ENCODE measurements around the gene TNFSF9.

DNA sequence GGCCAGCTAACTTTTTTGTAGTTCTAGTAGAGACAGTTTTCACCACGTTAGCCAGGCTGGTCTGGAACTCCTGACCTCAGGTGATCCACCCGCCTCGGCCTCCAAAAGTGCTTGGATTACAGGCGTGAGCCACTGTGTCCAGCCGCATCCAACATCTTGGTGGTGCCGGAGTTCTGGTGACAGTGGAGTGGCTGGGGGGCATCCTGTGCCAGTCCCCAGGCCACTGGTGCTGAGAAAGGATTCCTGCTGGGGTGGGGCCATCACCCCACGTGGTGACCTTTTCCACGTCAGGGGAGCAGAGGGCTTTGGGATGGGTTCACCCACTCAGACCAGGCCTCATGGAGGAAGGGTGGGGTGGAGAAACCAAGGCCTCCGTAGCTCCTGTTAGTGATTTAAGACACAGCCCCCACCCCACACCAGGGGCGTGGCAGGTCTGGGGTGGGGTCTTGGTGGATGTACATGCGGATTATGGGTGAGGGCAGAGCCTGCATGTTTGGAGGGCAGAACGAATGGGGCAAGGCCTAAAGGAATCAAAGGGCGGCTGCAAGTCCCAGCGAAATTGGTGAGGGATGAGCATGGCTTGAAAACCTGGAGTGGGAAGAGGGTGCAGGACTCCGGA, 15.8 kb upstream of the TNFSF9 start:
- TF ChIP-seq, protein P1, sequence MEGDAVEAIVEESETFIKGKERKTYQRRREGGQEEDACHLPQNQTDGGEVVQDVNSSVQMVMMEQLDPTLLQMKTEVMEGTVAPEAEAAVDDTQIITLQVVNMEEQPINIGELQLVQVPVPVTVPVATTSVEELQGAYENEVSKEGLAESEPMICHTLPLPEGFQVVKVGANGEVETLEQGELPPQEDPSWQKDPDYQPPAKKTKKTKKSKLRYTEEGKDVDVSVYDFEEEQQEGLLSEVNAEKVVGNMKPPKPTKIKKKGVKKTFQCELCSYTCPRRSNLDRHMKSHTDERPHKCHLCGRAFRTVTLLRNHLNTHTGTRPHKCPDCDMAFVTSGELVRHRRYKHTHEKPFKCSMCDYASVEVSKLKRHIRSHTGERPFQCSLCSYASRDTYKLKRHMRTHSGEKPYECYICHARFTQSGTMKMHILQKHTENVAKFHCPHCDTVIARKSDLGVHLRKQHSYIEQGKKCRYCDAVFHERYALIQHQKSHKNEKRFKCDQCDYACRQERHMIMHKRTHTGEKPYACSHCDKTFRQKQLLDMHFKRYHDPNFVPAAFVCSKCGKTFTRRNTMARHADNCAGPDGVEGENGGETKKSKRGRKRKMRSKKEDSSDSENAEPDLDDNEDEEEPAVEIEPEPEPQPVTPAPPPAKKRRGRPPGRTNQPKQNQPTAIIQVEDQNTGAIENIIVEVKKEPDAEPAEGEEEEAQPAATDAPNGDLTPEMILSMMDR (IDR thresholded peaks at IDR 0.05; ENCODE audit: insufficient read depth, low read length): no peak
- TF ChIP-seq POLR2AphosphoS5 (IDR thresholded peaks at IDR 0.05; ENCODE audit: low read depth): no peak

All from HL-60 (cell line).